ENCODE measurements around the gene ALDH1A2.
"Not testable (repeated sequence)": the region's sequence is repeated elsewhere in the genome, so short reads cannot be mapped to it uniquely, and the experiment has no call there.

ALDH1A2 gene

GRCh38 chr15:58010983-58011382 is 54.5 kb downstream of the ALDH1A2 start:
- H3K27ac ChIP-seq, result no peak overlapping the region
- TF ChIP-seq CTCF (conservative IDR thresholded peaks at IDR 0.05), result no peak

- no peak for TF ChIP-seq CTCF (conservative IDR thresholded peaks at IDR 0.05)
- no peak overlapping the region for H3K27ac ChIP-seq
Measured at GRCh38 chr15:58003810-58004209, 61.7 kb downstream of the ALDH1A2 start.

- TF ChIP-seq CTCF (conservative IDR thresholded peaks at IDR 0.05), result no peak
- H3K27ac ChIP-seq, result no peak overlapping the region
Measured at GRCh38 chr15:58002338-58003126, 63.0 kb downstream of the ALDH1A2 start.

- H3K27ac ChIP-seq, result not testable (repeated sequence)
Measured at GRCh38 chr15:57999699-58000098, 65.8 kb downstream of the ALDH1A2 start.

GRCh38 chr15:57996561-57996960 is 69.0 kb downstream of the ALDH1A2 start:
- H3K27ac ChIP-seq, result no peak overlapping the region
- TF ChIP-seq CTCF (conservative IDR thresholded peaks at IDR 0.05), result no peak

GRCh38 chr15:57994221-57995049 is 71.1 kb downstream of the ALDH1A2 start:
- no peak for TF ChIP-seq CTCF (conservative IDR thresholded peaks at IDR 0.05)
- H3K27ac ChIP-seq, result peak overlapping the region; percentile 40; the same call in 1 of the 2 replicates

- no peak overlapping the region; the same call in 1 of the 2 replicates for H3K27ac ChIP-seq
- TF ChIP-seq CTCF (conservative IDR thresholded peaks at IDR 0.05), result no peak
Measured at GRCh38 chr15:57993409-57994145, 71.9 kb downstream of the ALDH1A2 start.

Measured in VCaP (cell line).